ACC112 (cell line): Measurements from ENCODE around the gene ZNG1F.
"Not testable (repeated sequence)": the region's sequence is repeated elsewhere in the genome, so short reads cannot be mapped to it uniquely, and the experiment has no call there.

Experiments
- H2AFZ ChIP-seq: fragments of 200-600 bp; sonication (generic); one replicate; pipeline ENCODE4 v1.6.0; 2017; ENCODE audit warnings: antibody characterized with exemption, low read length; ENCODE audit not compliant: unreplicated experiment
- H3K27ac ChIP-seq: fragments of 200-600 bp; sonication (generic); 2 replicates; pipeline ENCODE4 v1.5.1; 2014; ENCODE audit warnings: low read depth, mild to moderate bottlenecking, antibody characterized with exemption, low read length, moderate library complexity
- H3K27me3 ChIP-seq: fragments of 200-600 bp; sonication (generic); 2 replicates; pipeline ENCODE4 v1.6.1; 2014; ENCODE audit warnings: mild to moderate bottlenecking, antibody characterized with exemption, low read length, moderate library complexity, mixed read lengths; ENCODE audit not compliant: insufficient read depth
- H3K36me3 ChIP-seq: fragments of 200-600 bp; sonication (generic); 2 replicates; pipeline ENCODE4 v1.6.1; 2016; ENCODE audit warnings: mild to moderate bottlenecking, antibody characterized with exemption, low read length, moderate library complexity, mixed read lengths; ENCODE audit not compliant: insufficient read depth
- H3K4me1 ChIP-seq: fragments of 200-600 bp; sonication (generic); one replicate; pipeline ENCODE4 v1.6.1; 2016; ENCODE audit warnings: low read length, mixed read lengths; ENCODE audit not compliant: insufficient read depth, unreplicated experiment, control insufficient read depth
- H3K4me3 ChIP-seq: fragments of 200-600 bp; sonication (generic); 2 replicates; pipeline ENCODE4 v1.5.1; 2014; ENCODE audit warnings: mild to moderate bottlenecking, low read depth, low read length
- H3K79me2 ChIP-seq: fragments of 200-600 bp; sonication (generic); one replicate; pipeline ENCODE4 v1.6.0; 2016; ENCODE audit warnings: low read length; ENCODE audit not compliant: control insufficient read depth, unreplicated experiment, insufficient read depth

The ZNG1F gene

GRCh38 chr9:41098759-41099158 lies 90.4 kb downstream of the ZNG1F start:
- not testable (repeated sequence) for H3K4me1 ChIP-seq, H3K36me3 ChIP-seq, H3K27ac ChIP-seq, H3K27me3 ChIP-seq, H2AFZ ChIP-seq, H3K4me3 ChIP-seq, H3K79me2 ChIP-seq

DNA sequence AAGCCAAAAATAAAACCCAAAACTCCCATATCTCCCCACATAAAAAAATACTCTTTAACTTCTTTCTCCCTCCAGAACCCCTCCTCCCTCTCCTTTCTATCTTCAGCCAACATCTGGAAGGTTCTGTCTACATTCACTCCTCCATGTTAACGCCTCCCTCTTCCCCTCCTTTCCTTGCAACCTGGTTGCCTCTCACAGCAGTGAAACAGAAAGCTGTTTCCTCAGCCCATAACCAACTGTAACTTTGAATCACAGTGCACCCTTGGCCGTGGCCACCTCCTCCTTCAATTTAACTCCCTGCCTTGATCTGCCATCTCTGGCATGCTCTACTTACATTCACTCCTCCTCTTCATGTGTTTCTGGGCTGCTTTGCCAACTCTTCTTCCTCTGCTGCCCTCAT lies 94.1 kb downstream of the ZNG1F start:
- H3K27me3 ChIP-seq, H3K36me3 ChIP-seq, H3K79me2 ChIP-seq, H3K27ac ChIP-seq, H2AFZ ChIP-seq, H3K4me3 ChIP-seq, H3K4me1 ChIP-seq: not testable (repeated sequence)

GRCh38 chr9:41094010-41094773 lies 94.9 kb downstream of the ZNG1F start:
- H3K27ac ChIP-seq, H3K4me3 ChIP-seq, H3K36me3 ChIP-seq, H3K4me1 ChIP-seq, H3K79me2 ChIP-seq, H2AFZ ChIP-seq, H3K27me3 ChIP-seq: not testable (repeated sequence)

DNA sequence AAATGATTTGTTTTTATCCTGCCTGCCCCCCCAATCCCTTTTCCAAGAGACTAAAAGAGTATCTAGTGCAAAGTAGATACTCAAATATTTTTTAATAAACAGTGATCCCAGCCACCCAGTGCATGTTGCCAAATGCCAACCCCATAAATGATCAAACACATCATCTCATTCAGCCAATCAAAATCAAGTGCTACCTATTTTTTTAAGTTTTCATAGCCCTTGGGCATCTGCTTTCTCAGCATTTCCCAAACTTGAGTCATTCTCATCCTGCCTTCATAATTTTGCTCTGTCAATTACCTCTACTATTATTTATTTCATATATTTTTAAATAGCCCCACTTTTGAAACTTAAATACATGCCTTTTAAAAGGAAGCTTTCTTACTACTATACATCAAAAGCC lies 98.2 kb downstream of the ZNG1F start:
- not testable (repeated sequence) for H3K36me3 ChIP-seq, H3K27me3 ChIP-seq, H2AFZ ChIP-seq, H3K27ac ChIP-seq, H3K79me2 ChIP-seq, H3K4me3 ChIP-seq, H3K4me1 ChIP-seq

- H3K4me3 ChIP-seq, H3K27ac ChIP-seq, H3K4me1 ChIP-seq, H2AFZ ChIP-seq, H3K36me3 ChIP-seq, H3K79me2 ChIP-seq, H3K27me3 ChIP-seq: not testable (repeated sequence)
These were observed 98.7 kb downstream of the ZNG1F start for GRCh38 chr9:41090386-41090785.

DNA sequence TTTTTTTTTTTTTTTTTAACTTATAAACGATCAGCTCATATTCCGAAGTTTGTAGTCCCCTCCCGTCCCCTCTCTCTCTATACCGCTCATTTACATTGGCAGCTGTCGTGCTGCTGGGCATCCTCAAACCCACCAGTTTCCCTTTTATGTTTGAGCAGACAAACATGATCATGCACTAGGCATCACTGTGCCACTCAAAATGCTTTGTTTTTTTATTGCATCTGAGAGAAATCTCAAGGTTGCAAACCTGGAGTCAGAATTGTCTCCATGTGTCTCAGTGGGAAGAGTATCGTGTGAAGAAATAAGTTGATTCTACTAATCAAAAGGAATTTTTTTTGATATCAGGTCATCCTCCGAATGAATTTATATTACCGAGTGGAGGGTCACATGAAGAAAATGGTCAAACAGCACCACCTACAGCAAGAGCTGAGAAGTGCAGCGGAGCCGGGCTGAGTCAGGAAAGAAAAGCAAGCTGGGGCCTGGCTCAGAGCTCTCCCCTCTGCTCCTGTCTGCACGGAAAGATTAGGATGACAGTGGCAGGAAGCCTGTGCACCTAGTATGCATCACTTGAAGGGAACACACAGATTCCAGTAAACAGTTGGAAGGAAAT lies 100.6 kb downstream of the ZNG1F start:
- not testable (repeated sequence) for H3K27me3 ChIP-seq, H2AFZ ChIP-seq, H3K36me3 ChIP-seq, H3K79me2 ChIP-seq, H3K4me1 ChIP-seq, H3K27ac ChIP-seq
- peak overlapping the region; percentile 62; the same call in 1 of the 2 replicates for H3K4me3 ChIP-seq

GRCh38 chr9:41087929-41088328 lies 101.2 kb downstream of the ZNG1F start:
- H3K27me3 ChIP-seq, H3K79me2 ChIP-seq, H3K27ac ChIP-seq, H3K36me3 ChIP-seq, H3K4me1 ChIP-seq, H3K4me3 ChIP-seq, H2AFZ ChIP-seq: not testable (repeated sequence)

DNA sequence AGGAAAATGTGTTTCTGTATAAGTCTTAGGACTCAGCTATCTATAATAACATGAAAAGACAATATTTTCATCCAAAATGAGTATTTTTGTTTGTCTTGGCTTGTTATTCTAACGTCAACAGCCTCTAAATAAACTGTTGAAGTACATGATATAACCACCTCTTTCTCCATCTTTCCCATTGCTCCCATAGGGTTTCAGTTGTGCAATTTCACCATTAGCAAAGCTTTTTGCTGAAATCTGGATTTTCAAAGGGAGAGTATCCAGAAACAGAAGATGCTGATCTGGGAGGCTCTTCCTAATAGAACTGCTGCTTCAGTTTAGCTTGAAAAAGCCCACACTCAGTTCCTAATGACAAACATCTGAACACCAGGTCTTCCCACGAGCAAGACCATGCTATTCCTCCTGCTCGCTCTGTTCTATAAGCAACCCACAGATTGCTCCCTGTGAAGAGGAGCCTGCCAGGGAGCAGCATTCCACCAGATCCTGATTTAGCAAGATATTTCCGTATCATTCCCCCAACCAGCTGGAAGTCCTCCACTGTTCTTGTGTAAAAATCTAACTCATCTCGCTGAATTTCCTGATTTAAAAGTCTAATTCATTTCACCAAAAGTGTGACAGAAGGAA lies 101.8 kb downstream of the ZNG1F start:
- H2AFZ ChIP-seq, H3K4me1 ChIP-seq, H3K27ac ChIP-seq, H3K27me3 ChIP-seq, H3K79me2 ChIP-seq, H3K36me3 ChIP-seq, H3K4me3 ChIP-seq: not testable (repeated sequence)

- H3K4me1 ChIP-seq, H3K79me2 ChIP-seq, H3K27me3 ChIP-seq, H2AFZ ChIP-seq, H3K4me3 ChIP-seq, H3K36me3 ChIP-seq, H3K27ac ChIP-seq: not testable (repeated sequence)
These were observed 102.4 kb downstream of the ZNG1F start for GRCh38 chr9:41086685-41087084.

- H3K36me3 ChIP-seq, H3K4me1 ChIP-seq, H3K79me2 ChIP-seq, H2AFZ ChIP-seq, H3K27me3 ChIP-seq, H3K27ac ChIP-seq, H3K4me3 ChIP-seq: not testable (repeated sequence)
These were observed 102.9 kb downstream of the ZNG1F start for GRCh38 chr9:41086215-41086614.

DNA sequence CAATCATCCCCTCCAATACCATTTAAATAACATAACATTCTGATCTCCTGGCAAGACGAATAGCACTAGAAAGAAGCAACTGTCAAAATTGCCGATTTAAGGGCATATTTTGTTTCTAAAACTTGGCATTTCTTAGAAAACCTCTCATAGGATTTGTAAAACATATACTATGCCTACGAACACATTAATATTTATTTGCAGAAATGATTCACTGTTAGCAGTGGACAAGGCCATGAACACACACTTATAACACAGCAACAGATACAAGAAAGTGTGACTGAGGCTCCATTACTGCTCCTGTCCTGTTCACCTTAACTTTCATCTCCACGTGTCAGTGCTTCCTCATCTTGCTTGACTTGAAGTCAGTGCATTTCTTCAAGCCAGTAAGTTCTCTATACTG lies 106.8 kb downstream of the ZNG1F start:
- not testable (repeated sequence) for H2AFZ ChIP-seq, H3K27ac ChIP-seq, H3K4me1 ChIP-seq, H3K36me3 ChIP-seq, H3K79me2 ChIP-seq, H3K27me3 ChIP-seq, H3K4me3 ChIP-seq
